BJ (cell line): ENCODE measurements around the gene FAM180A. TPM values are rescaled to one million over a fixed set of nuclear protein-coding genes. Genes with fewer than 3 reads are reported as not detected.
A peak's percentile ranks its signal among the peaks of the same experiment; 100 is the strongest.

Source experiments
- CTCF ChIA-PET: fragments of 350-600 bp; formaldehyde crosslinking; extraction: SDS; loops from one replicate; lab custom pipeline; 2021; ENCODE audit warnings: antibody characterized with exemption, inconsistent platforms; lab: Yijun Ruan, JAX
- POLR2A ChIA-PET: fragments of 300-600 bp; sonication (Branson Sonifier 250); formaldehyde crosslinking; extraction: SDS; loops from one replicate; lab custom pipeline; 2021; ENCODE audit warnings: antibody characterized with exemption; lab: Charles Lee
- DNase-seq: peaks from one replicate; pipeline ENCODE4 v3.0.0-alpha.2; 2011; ENCODE audit warnings: low read depth
- H3K27me3 ChIP-seq: 2 replicates; pipeline ENCODE4 v1.6.0; 2011; ENCODE audit warnings: low read length; ENCODE audit not compliant: control insufficient read depth, insufficient read depth
- H3K36me3 ChIP-seq: 2 replicates; pipeline ENCODE4 v1.5.1; 2011; ENCODE audit warnings: low read length; ENCODE audit not compliant: control insufficient read depth, insufficient read depth
- H3K4me3 ChIP-seq: 2 replicates; pipeline ENCODE4 v1.5.1; 2011; ENCODE audit warnings: low read depth, mild to moderate bottlenecking, control low read depth, low read length
- CTCF ChIP-seq: IDR thresholded peaks from 2 replicates; pipeline ENCODE4 v1.5.1; 2011; ENCODE audit warnings: low read depth, mild to moderate bottlenecking, control low read depth, inconsistent platforms, low read length, moderate library complexity; ENCODE audit not compliant: insufficient read depth
- polyA minus RNA-seq: library from RNA; depleted of rRNA, polyadenylated mRNA; stranded (reverse); fragments of >200 nt; gene quantifications from 2 replicates; pipeline ENCODE4 v1.2.3, GENCODE V29; 2011; rRNA and poly(A)+ RNA removed
- polyA plus RNA-seq: library from polyadenylated mRNA; depleted of rRNA; stranded (reverse); fragments of >200 nt; gene quantifications from 2 replicates; pipeline ENCODE4 v1.2.3, GENCODE V29; 2011; rRNA removed

Gene FAM180A
- polyA plus RNA-seq (2.0 and 2.1 TPM in 2 replicates), polyA minus RNA-seq (3.1 and 3.7 TPM in 2 replicates)

DNA sequence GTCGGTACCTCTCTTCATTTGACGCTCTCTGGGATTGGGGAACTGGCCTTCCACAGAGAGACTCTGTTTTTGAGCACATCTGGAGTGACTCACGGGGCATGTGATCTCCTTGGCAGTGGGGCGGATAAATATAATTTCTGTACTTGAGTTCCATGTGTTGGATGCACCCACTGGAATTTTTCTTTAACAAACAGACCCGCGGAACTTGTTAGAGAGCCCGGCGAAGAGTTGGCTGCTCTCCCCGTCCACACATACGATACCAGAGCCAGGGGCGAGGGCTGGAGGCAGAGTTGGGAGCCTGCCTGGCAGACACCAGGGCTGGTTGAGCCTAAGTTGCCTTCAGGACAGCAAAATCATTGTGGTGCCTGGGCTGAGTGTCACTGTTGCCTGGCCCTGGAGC is at the start of gene FAM180A:
TSS of gene FAM180A (minus strand) at position 44 of the 400 bp plus-strand sequence. CDS start 233 bp downstream, outside the sequence.
- CTCF ChIA-PET: no interaction called here
- POLR2A ChIA-PET: no interaction called here
- Histone ChIP-seq H3K36me3 (no peaks in the 10 kb centered on the region), H3K4me3 (0 out of 2 replicates have a peak within 1 kb of the TSS, but pooled peaks have one; percentile 5), H3K27me3 (no peaks in the 10 kb centered on the region)
- peak; percentile 70 for DNase-seq
- no peak for TF ChIP-seq CTCF

- ChIA-PET POLR2A (no interaction called here), CTCF (interaction anchor here (0.6 to 10.6 kb wide), 11 partner anchors 9 to 212 kb away, joined by 3 to 112 read pairs (median 5); partner anchors contain the start of gene STMP1)
- H3K27me3 ChIP-seq: no peaks in the 10 kb centered on the region
- DNase-seq: no peak
- no peak overlapping the region for H3K4me3 ChIP-seq
- no peaks in the 10 kb centered on the region for H3K36me3 ChIP-seq
- TF ChIP-seq CTCF: no peak
Measured at GRCh38 chr7:135798095-135798494, 49.5 kb upstream of the FAM180A start.

DNA sequence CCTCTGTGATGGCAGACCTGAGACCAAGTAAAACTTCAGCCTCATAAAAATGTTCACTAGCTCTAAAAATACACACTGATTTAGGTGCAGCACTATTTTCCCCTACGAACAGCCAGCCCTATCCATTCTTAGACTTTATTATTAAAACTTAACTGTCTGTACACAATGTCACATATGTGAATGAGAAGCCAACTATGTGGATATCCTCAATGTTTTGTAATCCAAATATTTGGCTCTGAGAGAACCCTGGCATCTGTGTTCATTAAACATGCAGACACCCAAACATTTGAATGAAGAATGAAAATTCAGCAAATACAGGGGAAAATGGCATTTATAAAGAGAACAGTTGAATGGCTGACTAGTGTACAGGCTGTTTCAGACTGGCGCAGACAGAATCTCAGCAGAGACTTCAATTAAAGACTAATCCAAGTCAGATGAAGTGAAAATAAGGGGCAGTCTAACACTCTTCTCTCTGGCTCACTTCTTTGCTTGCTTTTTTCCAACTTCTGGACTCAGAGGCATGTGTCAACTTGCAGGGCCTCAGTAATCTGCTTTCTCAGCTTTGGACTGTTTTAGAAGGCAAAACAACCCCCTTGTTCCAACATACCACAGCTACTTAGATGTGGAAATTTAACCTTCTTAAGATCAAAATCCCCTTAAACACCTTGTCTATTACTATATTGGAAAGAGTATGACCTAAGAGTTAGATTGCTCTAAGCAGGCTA is 47.4 kb upstream of the FAM180A start:
- Histone ChIP-seq H3K4me3 (no peak overlapping the region), H3K27me3 (no peaks in the 10 kb centered on the region), H3K36me3 (no peaks in the 10 kb centered on the region)
- ChIA-PET CTCF (interaction anchor here (0.6 to 10.6 kb wide), 2 partner anchors 23 to 123 kb away, joined by 3 to 112 read pairs; no protein-coding TSS in a partner anchor), POLR2A (no interaction called here)
- no peak for DNase-seq
- no peak for TF ChIP-seq CTCF

GRCh38 chr7:135793841-135794240 is 45.2 kb upstream of the FAM180A start:
- CTCF ChIA-PET: interaction anchor here (1.6 to 10.6 kb wide), 2 partner anchors 121 to 131 kb away, joined by 4 to 112 read pairs; partner anchors contain the start of gene STMP1
- no peak for DNase-seq
- H3K36me3 ChIP-seq: no peaks in the 10 kb centered on the region
- H3K4me3 ChIP-seq: no peak overlapping the region
- H3K27me3 ChIP-seq: no peaks in the 10 kb centered on the region
- no peak for TF ChIP-seq CTCF
- POLR2A ChIA-PET: no interaction called here

GRCh38 chr7:135792866-135793265 is 44.3 kb upstream of the FAM180A start:
- ChIA-PET POLR2A (no interaction called here), CTCF (interaction anchor here (10.6 kb wide), 1 partner anchor 120 kb away, joined by 112 read pairs; no protein-coding TSS in a partner anchor)
- Histone ChIP-seq H3K36me3 (no peaks in the 10 kb centered on the region), H3K4me3 (no peak overlapping the region), H3K27me3 (no peaks in the 10 kb centered on the region)
- TF ChIP-seq CTCF: no peak
- DNase-seq: no peak
